ENCODE data around the gene EIF4A3.

GRCh38 chr17:80191192-80191591, 44.3 kb upstream of the EIF4A3 start:
- TF ChIP-seq POLR2A (IDR thresholded peaks at IDR 0.05; ENCODE audit: low read depth, low read length) (no peak), POU2F2 (IDR thresholded peaks at IDR 0.05; ENCODE audit: low read depth, low read length) (no peak), POLR2AphosphoS5 (IDR thresholded peaks at IDR 0.05; ENCODE audit: low read depth, low read length) (no peak), TAF1 (IDR thresholded peaks at IDR 0.05; ENCODE audit: low read depth, low read length) (no peak), SPI1 (IDR thresholded peaks at IDR 0.05; ENCODE audit: low read depth, low read length) (no peak), PAX5 (IDR thresholded peaks at IDR 0.05; ENCODE audit: insufficient read depth, low read length, severe bottlenecking) (no peak)
